Measurements from ENCODE around the gene FAM20A.
"Not testable (repeated sequence)": the region's sequence is repeated elsewhere in the genome, so short reads cannot be mapped to it uniquely, and the experiment has no call there.

FAM20A gene

GRCh38 chr17:68522266-68522665 is 78.9 kb downstream of the FAM20A start:
- POLR2A ChIA-PET = no interaction called here
- no peaks in the 10 kb centered on the region for H3K9me3 ChIP-seq (ENCODE audit: control extremely low read depth in 1 of 5, control insufficient read depth in 4 of 5, insufficient read depth in 2 of 5, low read depth in 1 of 5, low read length in 4 of 5)
- DNase-seq = no peak
- H3K27me3 ChIP-seq (replicated peaks in 2 of 5; ENCODE audit: control insufficient read depth in 4 of 5, insufficient read depth in 5 of 5, low read length in 4 of 5) = no peaks in the 10 kb centered on the region
- H3K4me3 ChIP-seq (ENCODE audit: control insufficient read depth in 1 of 7, extremely low read depth in 1 of 7, insufficient read depth in 4 of 7, low read depth in 2 of 7, low read length in 6 of 7) = no peak overlapping the region
- peaks cover 34 to 76% (median 54%) of the 10 kb centered on the region in 4 experiments for H3K36me3 ChIP-seq (ENCODE audit: control insufficient read depth in 4 of 4, insufficient read depth in 4 of 4, low read length in 3 of 4)
- H3K27ac ChIP-seq (ENCODE audit: insufficient read depth in 1 of 2, low read depth in 1 of 2, low read length in 2 of 2, poor library complexity in 1 of 2, severe bottlenecking in 2 of 2) = no peak overlapping the region
- H3K4me1 ChIP-seq (ENCODE audit: control extremely low read depth in 1 of 4, control insufficient read depth in 4 of 4, insufficient read depth in 4 of 4, low read length in 3 of 4) = no peaks in the 10 kb centered on the region
- CTCF ChIA-PET = no interaction called here

GRCh38 chr17:68519911-68520310 is 81.3 kb downstream of the FAM20A start:
- CTCF ChIA-PET = no interaction called here
- Histone ChIP-seq H3K4me1 (ENCODE audit: control extremely low read depth in 1 of 4, control insufficient read depth in 4 of 4, insufficient read depth in 4 of 4, low read length in 3 of 4) (peaks cover 0 to 3% (median 3%) of the 10 kb centered on the region in 4 experiments), H3K4me3 (ENCODE audit: control insufficient read depth in 1 of 7, extremely low read depth in 1 of 7, insufficient read depth in 4 of 7, low read depth in 2 of 7, low read length in 6 of 7) (no peak overlapping the region), H3K27me3 (replicated peaks in 2 of 5; ENCODE audit: control insufficient read depth in 4 of 5, insufficient read depth in 5 of 5, low read length in 4 of 5) (no peaks in the 10 kb centered on the region), H3K9me3 (ENCODE audit: control extremely low read depth in 1 of 5, control insufficient read depth in 4 of 5, insufficient read depth in 2 of 5, low read depth in 1 of 5, low read length in 4 of 5) (no peaks in the 10 kb centered on the region), H3K36me3 (ENCODE audit: control insufficient read depth in 4 of 4, insufficient read depth in 4 of 4, low read length in 3 of 4) (peaks cover 27 to 71% (median 53%) of the 10 kb centered on the region in 4 experiments), H3K27ac (ENCODE audit: insufficient read depth in 1 of 2, low read depth in 1 of 2, low read length in 2 of 2, poor library complexity in 1 of 2, severe bottlenecking in 2 of 2) (no peak overlapping the region)
- 100% methylated on average over 1 of the region's 1 CpG for WGBS (ENCODE audit: insufficient coverage)
- POLR2A ChIA-PET = no interaction called here
- no peak for DNase-seq

GRCh38 chr17:68519051-68519450 is 82.1 kb downstream of the FAM20A start:
- POLR2A ChIA-PET; CTCF ChIA-PET; DNase-seq; H3K27me3 ChIP-seq (replicated peaks in 2 of 5; ENCODE audit: control insufficient read depth in 4 of 5, insufficient read depth in 5 of 5, low read length in 4 of 5); H3K4me3 ChIP-seq (ENCODE audit: control insufficient read depth in 1 of 7, extremely low read depth in 1 of 7, insufficient read depth in 4 of 7, low read depth in 2 of 7, low read length in 6 of 7); H3K9me3 ChIP-seq (ENCODE audit: control extremely low read depth in 1 of 5, control insufficient read depth in 4 of 5, insufficient read depth in 2 of 5, low read depth in 1 of 5, low read length in 4 of 5); H3K27ac ChIP-seq (ENCODE audit: insufficient read depth in 1 of 2, low read depth in 1 of 2, low read length in 2 of 2, poor library complexity in 1 of 2, severe bottlenecking in 2 of 2): not testable (repeated sequence)
- Histone ChIP-seq H3K4me1 (ENCODE audit: control extremely low read depth in 1 of 4, control insufficient read depth in 4 of 4, insufficient read depth in 4 of 4, low read length in 3 of 4) (peaks cover 3 to 11% (median 10%) of the 10 kb centered on the region in 4 experiments), H3K36me3 (ENCODE audit: control insufficient read depth in 4 of 4, insufficient read depth in 4 of 4, low read length in 3 of 4) (peaks cover 25 to 66% (median 52%) of the 10 kb centered on the region in 4 experiments)
- 80% methylated on average over 2 of the region's 3 CpGs for WGBS (ENCODE audit: insufficient coverage)

GRCh38 chr17:68518063-68518815 is 82.9 kb downstream of the FAM20A start:
- ChIA-PET POLR2A (no interaction called here), CTCF (no interaction called here)
- DNase-seq = no peak
- H3K4me1 ChIP-seq (ENCODE audit: control extremely low read depth in 1 of 4, control insufficient read depth in 4 of 4, insufficient read depth in 4 of 4, low read length in 3 of 4) = peaks cover 7 to 18% (median 14%) of the 10 kb centered on the region in 4 experiments
- H3K36me3 ChIP-seq (ENCODE audit: control insufficient read depth in 4 of 4, insufficient read depth in 4 of 4, low read length in 3 of 4) = peaks cover 17 to 59% (median 44%) of the 10 kb centered on the region in 4 experiments
- no peaks in the 10 kb centered on the region for H3K27me3 ChIP-seq (replicated peaks in 2 of 5; ENCODE audit: control insufficient read depth in 4 of 5, insufficient read depth in 5 of 5, low read length in 4 of 5)
- H3K27ac ChIP-seq (ENCODE audit: insufficient read depth in 1 of 2, low read depth in 1 of 2, low read length in 2 of 2, poor library complexity in 1 of 2, severe bottlenecking in 2 of 2) = no peak overlapping the region
- H3K4me3 ChIP-seq (ENCODE audit: control insufficient read depth in 1 of 7, extremely low read depth in 1 of 7, insufficient read depth in 4 of 7, low read depth in 2 of 7, low read length in 6 of 7) = no peak overlapping the region
- no peaks in the 10 kb centered on the region for H3K9me3 ChIP-seq (ENCODE audit: control extremely low read depth in 1 of 5, control insufficient read depth in 4 of 5, insufficient read depth in 2 of 5, low read depth in 1 of 5, low read length in 4 of 5)
- 98% methylated on average over 6 of the region's 9 CpGs for WGBS (ENCODE audit: insufficient coverage)

GRCh38 chr17:68517605-68518004 is 83.6 kb downstream of the FAM20A start:
- H3K27me3 ChIP-seq (replicated peaks in 2 of 5; ENCODE audit: control insufficient read depth in 4 of 5, insufficient read depth in 5 of 5, low read length in 4 of 5); H3K4me3 ChIP-seq (ENCODE audit: control insufficient read depth in 1 of 7, extremely low read depth in 1 of 7, insufficient read depth in 4 of 7, low read depth in 2 of 7, low read length in 6 of 7); CTCF ChIA-PET; POLR2A ChIA-PET; H3K9me3 ChIP-seq (ENCODE audit: control extremely low read depth in 1 of 5, control insufficient read depth in 4 of 5, insufficient read depth in 2 of 5, low read depth in 1 of 5, low read length in 4 of 5); H3K27ac ChIP-seq (ENCODE audit: insufficient read depth in 1 of 2, low read depth in 1 of 2, low read length in 2 of 2, poor library complexity in 1 of 2, severe bottlenecking in 2 of 2); DNase-seq: not testable (repeated sequence)
- Histone ChIP-seq H3K36me3 (ENCODE audit: control insufficient read depth in 4 of 4, insufficient read depth in 4 of 4, low read length in 3 of 4) (peaks cover 17 to 52% (median 40%) of the 10 kb centered on the region in 4 experiments), H3K4me1 (ENCODE audit: control extremely low read depth in 1 of 4, control insufficient read depth in 4 of 4, insufficient read depth in 4 of 4, low read length in 3 of 4) (peaks cover 7 to 21% (median 14%) of the 10 kb centered on the region in 4 experiments)
- 97% methylated on average over 3 of the region's 3 CpGs for WGBS (ENCODE audit: insufficient coverage)

GRCh38 chr17:68516732-68517131 is 84.4 kb downstream of the FAM20A start:
- DNase-seq = no peak
- H3K27me3 ChIP-seq (replicated peaks in 2 of 5; ENCODE audit: control insufficient read depth in 4 of 5, insufficient read depth in 5 of 5, low read length in 4 of 5) = no peaks in the 10 kb centered on the region
- no peak overlapping the region for H3K4me3 ChIP-seq (ENCODE audit: control insufficient read depth in 1 of 7, extremely low read depth in 1 of 7, insufficient read depth in 4 of 7, low read depth in 2 of 7, low read length in 6 of 7)
- peaks cover 7 to 25% (median 16%) of the 10 kb centered on the region in 4 experiments for H3K4me1 ChIP-seq (ENCODE audit: control extremely low read depth in 1 of 4, control insufficient read depth in 4 of 4, insufficient read depth in 4 of 4, low read length in 3 of 4)
- H3K36me3 ChIP-seq (ENCODE audit: control insufficient read depth in 4 of 4, insufficient read depth in 4 of 4, low read length in 3 of 4) = peaks cover 14 to 46% (median 39%) of the 10 kb centered on the region in 4 experiments
- no peak overlapping the region for H3K27ac ChIP-seq (ENCODE audit: insufficient read depth in 1 of 2, low read depth in 1 of 2, low read length in 2 of 2, poor library complexity in 1 of 2, severe bottlenecking in 2 of 2)
- ChIA-PET CTCF (interaction anchor here (0.6 to 1.2 kb wide), 2 partner anchors 17 to 1361 kb away, joined by 3 read pairs; no protein-coding TSS in a partner anchor), POLR2A (interaction anchor here (0.6 kb wide), 1 partner anchor 9 kb away, joined by 4 read pairs; no protein-coding TSS in a partner anchor)
- H3K9me3 ChIP-seq (ENCODE audit: control extremely low read depth in 1 of 5, control insufficient read depth in 4 of 5, insufficient read depth in 2 of 5, low read depth in 1 of 5, low read length in 4 of 5) = no peaks in the 10 kb centered on the region
- no CpG with 5 or more reads among the region's 1 CpG for WGBS (ENCODE audit: insufficient coverage)

- no peaks in the 10 kb centered on the region for H3K27me3 ChIP-seq (replicated peaks in 2 of 5; ENCODE audit: control insufficient read depth in 4 of 5, insufficient read depth in 5 of 5, low read length in 4 of 5)
- peak overlapping the region in 2 of 7 experiments; percentile 9 to 92 for H3K4me3 ChIP-seq (ENCODE audit: control insufficient read depth in 1 of 7, extremely low read depth in 1 of 7, insufficient read depth in 4 of 7, low read depth in 2 of 7, low read length in 6 of 7)
- DNase-seq = no peak
- H3K4me1 ChIP-seq (ENCODE audit: control extremely low read depth in 1 of 4, control insufficient read depth in 4 of 4, insufficient read depth in 4 of 4, low read length in 3 of 4) = peaks cover 15 to 41% (median 26%) of the 10 kb centered on the region in 4 experiments
- no peaks in the 10 kb centered on the region for H3K9me3 ChIP-seq (ENCODE audit: control extremely low read depth in 1 of 5, control insufficient read depth in 4 of 5, insufficient read depth in 2 of 5, low read depth in 1 of 5, low read length in 4 of 5)
- POLR2A ChIA-PET = no interaction called here
- WGBS (ENCODE audit: insufficient coverage) = 86% methylated on average over 12 of the region's 15 CpGs
- H3K27ac ChIP-seq (ENCODE audit: insufficient read depth in 1 of 2, low read depth in 1 of 2, low read length in 2 of 2, poor library complexity in 1 of 2, severe bottlenecking in 2 of 2) = no peak overlapping the region
- peaks cover 14 to 44% (median 35%) of the 10 kb centered on the region in 4 experiments for H3K36me3 ChIP-seq (ENCODE audit: control insufficient read depth in 4 of 4, insufficient read depth in 4 of 4, low read length in 3 of 4)
- CTCF ChIA-PET = no interaction called here
These were observed 86.1 kb downstream of the FAM20A start for GRCh38 chr17:68514831-68515635.

Measured in common myeloid progenitor, CD34-positive (primary cell).